NCI-H2171 treated with DMSO at 0.1 percent for 48 hours (cell line): ENCODE results near the gene WWOX.
A peak's percentile ranks its signal among the peaks of the same experiment; 100 is the strongest.

Experiments
- DNase-seq: peaks from one replicate; lab custom pipeline; 2025; lab: John Stamatoyannopoulos, UW

Gene WWOX

DNA sequence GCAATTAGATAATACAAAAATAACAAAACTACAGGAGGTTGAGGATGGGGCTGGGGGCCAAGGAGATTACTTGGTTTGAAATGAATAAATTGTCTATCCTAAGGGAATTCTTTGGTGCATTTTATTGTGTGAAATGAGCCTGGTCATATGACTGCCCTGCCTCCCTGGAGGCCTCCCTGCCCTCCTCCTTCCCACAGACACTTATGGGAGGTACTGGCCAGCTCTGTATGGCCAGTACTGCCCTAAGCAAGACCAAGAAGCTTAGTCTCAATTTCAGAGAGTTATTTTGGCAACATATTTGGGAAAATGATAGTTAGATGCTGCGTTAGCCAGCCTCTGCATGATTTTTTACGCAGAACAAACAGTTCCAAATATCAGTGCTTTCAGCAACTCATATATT lies 511.9 kb downstream of the WWOX start:
- no peak for DNase-seq

DNA sequence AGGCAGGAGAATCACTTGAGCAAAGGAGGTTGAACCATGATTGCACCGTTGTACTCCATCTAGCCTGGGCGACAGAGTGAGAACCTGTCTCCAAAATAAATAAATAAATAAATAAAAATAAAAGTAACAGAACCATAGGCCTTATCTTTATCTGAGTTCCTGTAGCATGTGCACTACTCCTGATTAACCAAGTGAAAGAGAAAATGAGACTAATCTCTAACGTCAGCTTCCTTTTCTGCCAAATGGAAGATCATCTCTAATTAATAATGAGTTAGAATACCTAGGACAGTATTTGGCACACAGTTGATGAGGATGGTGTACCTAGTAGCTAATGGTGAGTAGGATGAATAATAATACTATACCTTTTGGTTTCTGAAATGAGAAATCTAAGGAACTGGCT lies 520.4 kb downstream of the WWOX start:
- no peak for DNase-seq

- no peak for DNase-seq
Observed at GRCh38 chr16:78620291-78620690, 520.8 kb downstream of the WWOX start.

- no peak for DNase-seq
Observed at GRCh38 chr16:78623796-78624195, 524.3 kb downstream of the WWOX start.

GRCh38 chr16:78624366-78624765 lies 524.9 kb downstream of the WWOX start:
- no peak for DNase-seq

DNA sequence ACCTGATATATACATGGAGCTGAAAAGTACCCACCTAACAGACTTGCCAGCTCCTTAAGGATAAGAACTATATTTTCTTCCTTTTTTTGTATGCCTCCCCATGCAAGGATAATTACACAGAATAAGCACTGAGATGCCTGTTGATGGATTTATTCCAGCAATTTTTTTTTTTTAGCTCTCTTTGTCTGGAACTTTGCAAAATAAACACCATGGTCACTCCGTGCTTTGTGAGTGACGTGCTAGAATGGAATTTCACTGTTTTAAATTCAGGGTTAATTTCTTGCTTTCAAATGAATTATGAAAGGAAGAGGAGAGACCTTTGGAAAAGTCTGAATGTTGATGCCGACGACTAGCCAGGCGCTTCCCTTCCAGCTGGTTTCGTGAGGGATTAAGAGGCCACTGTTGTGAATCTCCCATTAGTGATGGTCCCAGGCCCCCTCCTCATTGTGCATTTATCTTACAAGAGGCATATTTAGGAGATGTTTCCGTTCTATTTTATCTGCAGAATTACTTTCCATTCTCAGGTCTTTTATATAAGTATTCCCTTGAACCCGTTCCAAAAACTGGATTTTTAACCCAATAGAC lies 529.1 kb downstream of the WWOX start:
- DNase-seq, result no peak

DNA sequence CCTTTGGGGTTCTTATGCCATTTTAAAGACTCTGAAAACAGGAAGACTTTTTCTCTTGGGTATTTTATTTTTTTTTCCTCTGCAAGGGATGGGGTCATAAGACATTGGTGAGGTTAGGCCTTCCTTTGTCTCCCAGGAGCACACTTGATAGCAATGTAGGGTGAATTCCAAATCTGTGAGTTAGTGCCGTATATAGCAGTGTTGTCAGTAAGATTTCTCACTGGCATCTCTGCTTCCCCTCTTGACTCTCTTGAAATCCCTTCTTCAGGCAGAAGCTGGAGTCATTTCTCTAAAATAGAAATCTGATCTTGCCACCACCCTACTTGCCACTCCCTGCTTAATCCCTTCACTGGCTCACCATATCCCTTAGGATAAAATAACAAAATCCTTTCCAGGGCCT lies 529.7 kb downstream of the WWOX start:
- no peak for DNase-seq

- no peak for DNase-seq
Observed at GRCh38 chr16:78630102-78630501, 530.6 kb downstream of the WWOX start.

DNA sequence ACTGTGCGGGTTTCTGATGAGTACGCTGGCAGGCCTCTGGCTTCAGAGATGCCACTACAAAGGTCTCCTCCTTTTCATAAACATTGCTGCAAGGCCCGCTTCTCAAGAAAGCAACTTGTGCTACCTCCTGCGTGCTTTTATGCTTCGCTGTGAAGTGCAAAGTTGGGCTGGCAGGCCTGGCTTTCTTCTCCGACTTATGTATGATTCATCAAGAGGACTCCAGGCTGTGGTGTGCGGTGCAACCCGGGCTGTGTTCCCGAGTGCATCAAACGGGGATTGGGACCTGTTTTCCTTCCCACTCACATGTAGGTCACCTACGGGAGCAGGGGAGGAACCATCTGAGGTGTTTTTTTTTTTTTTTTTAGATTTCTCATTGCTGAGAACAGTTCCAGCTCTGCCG lies 534.1 kb downstream of the WWOX start:
- no peak for DNase-seq

- DNase-seq, result no peak
Observed at GRCh38 chr16:78635807-78636206, 536.4 kb downstream of the WWOX start.

GRCh38 chr16:78638371-78638770 lies 538.9 kb downstream of the WWOX start:
- DNase-seq, result no peak

- no peak for DNase-seq
Observed at GRCh38 chr16:78639775-78640174, 540.3 kb downstream of the WWOX start.

GRCh38 chr16:78640886-78641285 lies 541.4 kb downstream of the WWOX start:
- DNase-seq, result no peak

GRCh38 chr16:78641433-78641832 lies 542.0 kb downstream of the WWOX start:
- DNase-seq, result no peak

- DNase-seq, result no peak
Observed at GRCh38 chr16:78642621-78643285, 543.3 kb downstream of the WWOX start.

- peak; percentile 24 for DNase-seq
Observed at GRCh38 chr16:78645657-78646056, 546.2 kb downstream of the WWOX start.

DNA sequence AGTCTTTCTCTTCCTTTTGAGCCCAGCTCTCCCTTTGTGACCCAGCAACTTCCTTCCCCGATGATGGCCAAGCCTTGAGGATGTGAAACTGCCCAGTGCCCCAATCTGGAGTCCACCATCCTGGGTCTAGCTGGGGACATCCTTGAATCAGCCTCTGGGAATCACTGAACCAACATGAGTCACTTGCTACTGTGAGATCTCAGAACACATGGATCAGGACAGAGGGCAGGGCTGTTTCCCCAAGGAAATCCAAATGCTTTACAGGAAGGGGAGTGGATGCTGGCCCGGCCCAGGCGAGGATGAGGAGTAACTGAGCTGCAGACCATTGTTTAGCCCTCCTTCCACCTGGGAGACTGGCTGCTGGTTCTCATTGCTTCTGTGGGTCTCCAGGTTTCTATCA lies 547.6 kb downstream of the WWOX start:
- DNase-seq, result no peak

DNA sequence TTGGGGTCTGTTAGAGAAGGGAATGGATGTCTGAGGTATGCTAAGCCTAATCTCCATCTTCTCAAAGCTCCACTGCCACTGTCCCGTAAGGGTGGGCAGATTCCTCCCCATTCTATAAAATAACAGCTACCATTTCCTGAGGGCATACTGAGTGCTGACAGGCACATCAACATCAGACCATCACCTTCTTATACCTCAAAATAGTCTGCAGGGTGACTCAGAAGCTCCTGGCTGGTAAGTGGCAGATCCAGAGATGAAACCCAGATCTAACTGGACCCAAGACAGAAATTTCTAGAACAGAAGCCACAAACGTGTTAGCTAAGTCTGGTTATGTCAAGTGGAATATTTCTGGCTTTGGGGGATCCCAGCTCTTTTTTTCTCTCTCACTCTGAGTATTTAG lies 548.0 kb downstream of the WWOX start:
- DNase-seq, result no peak

DNA sequence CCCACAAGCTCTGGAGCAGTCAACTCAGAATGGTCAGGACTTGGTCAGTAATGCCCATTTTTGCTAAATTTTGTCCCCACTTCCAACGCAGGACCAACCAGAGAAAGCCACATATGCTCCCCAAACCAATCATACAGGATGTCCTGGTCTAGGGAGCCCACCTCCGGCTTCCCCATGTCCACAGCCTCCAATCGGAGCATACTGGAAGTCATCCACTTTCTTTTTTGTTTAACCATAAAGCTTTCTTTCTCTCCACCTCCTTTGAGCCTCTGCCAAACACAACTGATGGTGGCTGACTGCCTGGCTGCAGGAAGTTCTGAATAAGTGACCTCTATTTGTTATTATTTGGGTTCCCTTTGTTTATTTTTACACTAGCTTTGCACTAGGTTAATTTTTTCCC lies 549.1 kb downstream of the WWOX start:
- DNase-seq, result no peak

DNA sequence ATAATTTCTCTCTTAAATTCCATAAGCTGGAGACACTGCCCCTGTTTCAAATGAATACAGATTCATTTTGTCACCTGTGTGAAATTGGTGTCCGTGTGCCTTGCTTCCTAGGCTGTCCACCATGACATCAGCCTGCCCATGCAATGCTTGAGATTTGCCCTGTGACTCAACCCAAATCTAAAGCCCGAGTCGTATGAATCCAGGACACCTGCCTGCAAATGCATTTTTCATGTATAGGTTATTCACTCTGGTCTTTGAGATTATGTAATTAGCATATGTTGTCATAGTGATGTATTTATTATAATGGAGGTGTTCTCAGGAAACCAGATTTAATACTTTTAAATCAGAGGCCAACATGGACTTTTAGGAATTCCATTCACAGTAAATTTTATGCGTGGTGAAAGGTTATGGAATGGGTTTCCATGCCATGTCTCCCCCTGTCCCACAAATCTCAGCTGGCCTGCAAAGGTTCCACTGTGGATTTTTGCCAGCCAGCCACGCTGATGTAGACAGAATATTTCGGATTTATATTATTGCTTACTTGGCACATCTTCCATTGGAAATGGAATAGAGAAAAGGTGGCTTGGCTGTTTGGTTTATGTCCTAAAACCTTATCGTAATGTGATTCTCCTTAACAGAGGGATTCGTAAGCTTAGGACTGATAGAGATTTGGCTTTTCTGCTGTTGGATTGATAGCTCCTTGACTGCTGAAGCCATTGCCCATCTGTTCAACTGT lies 551.1 kb downstream of the WWOX start:
- DNase-seq, result no peak

DNA sequence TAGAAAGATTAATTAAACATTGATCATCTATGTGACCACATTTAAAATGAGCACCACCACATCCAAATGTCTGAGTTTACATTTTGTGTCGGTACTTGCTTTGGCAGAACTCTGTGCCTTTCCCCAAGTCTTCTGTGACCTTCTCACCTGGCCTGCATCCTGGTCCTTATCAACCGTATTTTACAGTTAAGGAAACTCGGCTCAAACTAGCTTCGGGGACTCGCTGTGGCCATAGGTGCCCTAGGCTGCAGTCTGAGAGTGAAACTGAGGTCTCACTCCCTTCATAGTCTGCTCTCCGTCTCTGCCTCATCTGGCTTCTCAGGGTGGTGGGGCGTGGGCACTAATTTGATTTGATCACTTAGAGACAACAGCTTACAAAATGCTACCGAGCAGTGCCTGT lies 555.5 kb downstream of the WWOX start:
- no peak for DNase-seq

DNA sequence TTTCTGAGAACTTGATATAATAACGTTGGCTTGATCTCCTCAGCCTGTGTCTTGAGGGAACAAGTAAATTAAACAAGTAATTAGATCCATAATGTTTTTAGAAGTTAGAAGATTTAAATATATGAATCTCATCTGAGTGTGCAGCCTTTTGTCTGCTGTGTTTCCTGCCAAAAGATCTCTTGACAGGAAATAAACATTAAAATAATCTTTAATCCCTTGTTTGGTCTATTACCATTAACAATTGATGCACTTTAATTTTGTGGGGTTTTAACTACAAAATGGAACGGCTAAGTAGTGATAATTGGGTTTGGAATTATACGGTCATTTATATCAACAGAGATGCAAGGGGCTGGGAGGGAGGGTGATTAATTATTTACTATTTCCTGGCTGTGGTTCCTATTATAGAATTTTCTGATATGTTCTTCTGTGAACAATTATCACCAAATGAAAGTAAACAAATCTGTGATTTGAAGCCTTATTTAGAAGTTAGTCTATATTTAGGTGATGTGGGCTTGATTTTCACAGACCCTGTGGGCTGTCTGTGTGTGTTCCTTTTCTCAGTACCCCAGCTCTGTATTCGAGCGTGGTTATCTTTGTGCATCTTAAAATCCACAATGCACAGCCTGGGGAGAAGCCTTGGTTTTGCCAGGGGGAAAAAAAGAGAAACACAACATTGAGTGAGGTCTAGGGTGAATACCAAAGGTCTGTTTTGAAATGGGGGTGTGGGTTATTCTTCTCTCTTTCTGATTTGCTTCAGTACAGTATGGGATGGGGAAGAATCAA lies 556.1 kb downstream of the WWOX start:
- no peak for DNase-seq

GRCh38 chr16:78656887-78657286 lies 557.4 kb downstream of the WWOX start:
- no peak for DNase-seq
